H1 (cell line): ENCODE results near the gene DFFA. TPM values are rescaled to one million over a fixed set of nuclear protein-coding genes. Genes with fewer than 3 reads are reported as not detected.

Experiments
- CTCF ChIA-PET: fragments of 300-600 bp; sonication (Branson Sonifier 250); formaldehyde crosslinking; loops from one replicate; lab custom pipeline; 2021; ENCODE audit not compliant: partially characterized antibody; lab: Charles Lee
- POLR2A ChIA-PET: fragments of 300-600 bp; sonication (Branson Sonifier 250); formaldehyde crosslinking; loops from one replicate; lab custom pipeline; 2021; ENCODE audit warnings: inconsistent platforms; ENCODE audit not compliant: partially characterized antibody; lab: Charles Lee
- DNase-seq, 2 experiments: peaks; one replicate each; pipeline versions ENCODE4 v3.0.0 to v3.0.0-alpha.2; 2010 to 2022; ENCODE audit warnings: low spot score in 2 of 2, low read depth in 1 of 2, mixed read lengths in 1 of 2
- FAIRE-seq: peaks from 2 replicates; lab custom pipeline; 2011; peaks lifted over from hg19 to GRCh38; lab: Jason Lieb, UNC
- H2AFZ ChIP-seq: 2 replicates; pipeline ENCODE4 v1.8.1; 2012; ENCODE audit warnings: low read length, inconsistent platforms
- H2AK5ac ChIP-seq: 2 replicates; pipeline ENCODE4 v1.6.1; 2013; ENCODE audit warnings: low read depth, low read length
- H2BK120ac ChIP-seq: replicated peaks from 2 replicates; pipeline ENCODE3; 2013; ENCODE audit warnings: low read depth, low read length, inconsistent platforms
- H2BK12ac ChIP-seq: 2 replicates; pipeline ENCODE4 v1.6.1; 2013; ENCODE audit warnings: low read depth, low read length
- H2BK15ac ChIP-seq: 2 replicates; pipeline ENCODE4 v1.6.1; 2013; ENCODE audit warnings: low read length
- H2BK20ac ChIP-seq: 2 replicates; pipeline ENCODE4 v1.6.1; 2013; ENCODE audit warnings: low read length
- H2BK5ac ChIP-seq: 2 replicates; pipeline ENCODE4 v1.6.1; 2013; ENCODE audit warnings: low read depth, low read length
- H3K14ac ChIP-seq: 2 replicates; pipeline ENCODE4 v1.6.1; 2013; ENCODE audit warnings: inconsistent platforms; ENCODE audit not compliant: insufficient read length
- H3K18ac ChIP-seq: 2 replicates; pipeline ENCODE4 v1.6.1; 2013; ENCODE audit warnings: low read length; ENCODE audit errors: extremely low read depth
- H3K23ac ChIP-seq: 2 replicates; pipeline ENCODE4 v1.6.1; 2013; ENCODE audit warnings: inconsistent platforms; ENCODE audit not compliant: insufficient read length
- H3K23me2 ChIP-seq: 2 replicates; pipeline ENCODE4 v1.6.1; 2013; ENCODE audit warnings: low read depth, low read length
- H3K27ac ChIP-seq: 2 replicates; pipeline ENCODE4 v1.6.1; 2011; ENCODE audit warnings: low read depth, low read length, inconsistent platforms
- H3K27me3 ChIP-seq, 4 experiments: replicated peaks in 1 of 4; 1 replicate in 1 of 4; 2 replicates in 3 of 4; pipeline versions ENCODE4 v1.6.1 to v1.8.1; 2011 to 2013; ENCODE audit warnings: low read length in 3 of 4, mild to moderate bottlenecking in 3 of 4, inconsistent platforms in 2 of 4, mixed read lengths in 2 of 4, moderate library complexity in 1 of 4; ENCODE audit not compliant: control insufficient read depth in 3 of 4, insufficient read depth in 3 of 4; ENCODE audit errors: extremely low read depth in 1 of 4
- H3K36me3 ChIP-seq, 4 experiments: 2 replicates each; pipeline versions ENCODE4 v1.6.1 to v1.8.1; 2011 to 2013; ENCODE audit warnings: mild to moderate bottlenecking in 4 of 4, low read length in 3 of 4, moderate library complexity in 2 of 4, control low read depth in 1 of 4, inconsistent platforms in 1 of 4; ENCODE audit not compliant: insufficient read depth in 4 of 4, control insufficient read depth in 2 of 4
- H3K4ac ChIP-seq: replicated peaks from 2 replicates; pipeline ENCODE3; 2013; ENCODE audit warnings: low read length, low read depth, mixed read lengths, inconsistent platforms; ENCODE audit not compliant: insufficient read length
- H3K4me1 ChIP-seq, 4 experiments: replicated peaks in 1 of 4; 1 replicate in 1 of 4; 2 replicates in 3 of 4; pipeline versions ENCODE4 v1.6.1 to v1.8.1; 2011 to 2013; ENCODE audit warnings: low read length in 3 of 4, inconsistent platforms in 2 of 4, mixed read lengths in 1 of 4; ENCODE audit not compliant: insufficient read depth in 4 of 4, control insufficient read depth in 3 of 4
- H3K4me2 ChIP-seq, 2 experiments: 2 replicates each; pipeline versions ENCODE4 v1.6.1 to v1.8.1; 2011 to 2013; ENCODE audit warnings: low read depth in 2 of 2, low read length in 2 of 2, control low read depth in 1 of 2, inconsistent platforms in 1 of 2, mild to moderate bottlenecking in 1 of 2; ENCODE audit not compliant: insufficient read depth in 1 of 2
- H3K4me3 ChIP-seq, 4 experiments: fragments of 200-600, 300-600 bp in 1 of 4; sonication (generic), shearing (Covaris generic), sonication (Bioruptor Twin) in 1 of 4; 2 replicates each; pipeline versions ENCODE4 v1.5.1 to v1.8.1; 2011 to 2016; ENCODE audit warnings: low read length in 4 of 4, low read depth in 3 of 4, control low read depth in 2 of 4, inconsistent platforms in 2 of 4, mild to moderate bottlenecking in 2 of 4, mixed read lengths in 1 of 4, moderate library complexity in 1 of 4; ENCODE audit not compliant: insufficient read depth in 2 of 4; ENCODE audit errors: extremely low read depth in 1 of 4
- H3K56ac ChIP-seq: replicated peaks from 2 replicates; pipeline ENCODE3; 2013; ENCODE audit warnings: low read depth, mild to moderate bottlenecking, mixed read lengths, low read length, inconsistent platforms; ENCODE audit not compliant: insufficient read length
- H3K79me1 ChIP-seq: 2 replicates; pipeline ENCODE4 v1.6.1; 2013; ENCODE audit warnings: low read depth, low read length, control low read depth
- H3K79me2 ChIP-seq, 2 experiments: 2 replicates each; pipeline versions ENCODE4 v1.6.1 to v1.8.1; 2012 to 2013; ENCODE audit warnings: low read length in 2 of 2, mild to moderate bottlenecking in 2 of 2, inconsistent platforms in 1 of 2; ENCODE audit not compliant: insufficient read depth in 2 of 2, control insufficient read depth in 1 of 2
- H3K9ac ChIP-seq, 4 experiments: replicated peaks in 1 of 4; 1 replicate in 1 of 4; 2 replicates in 3 of 4; pipeline versions ENCODE4 v1.6.1 to v1.8.1; 2011 to 2013; ENCODE audit warnings: low read depth in 3 of 4, low read length in 3 of 4, control low read depth in 2 of 4, mild to moderate bottlenecking in 2 of 4, moderate library complexity in 2 of 4, inconsistent platforms in 1 of 4; ENCODE audit errors: extremely low read depth in 1 of 4
- H3K9me3 ChIP-seq, 2 experiments: 2 replicates each; pipeline versions ENCODE4 v1.6.1 to v1.8.1; 2012 to 2013; ENCODE audit warnings: mild to moderate bottlenecking in 2 of 2, moderate library complexity in 2 of 2, control low read depth in 1 of 2, inconsistent platforms in 1 of 2, low read depth in 1 of 2, low read length in 1 of 2, mixed read lengths in 1 of 2; ENCODE audit not compliant: insufficient read depth in 2 of 2
- H4K20me1 ChIP-seq, 2 experiments: replicated peaks in 1 of 2; 2 replicates each; pipeline versions ENCODE3 to v1.8.1; 2011 to 2013; ENCODE audit warnings: inconsistent platforms in 2 of 2, low read length in 2 of 2, mild to moderate bottlenecking in 1 of 2; ENCODE audit not compliant: insufficient read depth in 2 of 2, control insufficient read depth in 1 of 2
- H4K5ac ChIP-seq: 2 replicates; pipeline ENCODE4 v1.6.1; 2013; ENCODE audit warnings: low read length, low read depth, mixed read lengths, inconsistent platforms; ENCODE audit not compliant: insufficient read length
- H4K8ac ChIP-seq: 2 replicates; pipeline ENCODE4 v1.8.0; 2013; ENCODE audit warnings: mild to moderate bottlenecking, moderate library complexity, low read length, inconsistent platforms; ENCODE audit not compliant: insufficient read depth; ENCODE audit errors: extremely low read depth
- H4K91ac ChIP-seq: replicated peaks from 2 replicates; pipeline ENCODE3; 2013; ENCODE audit warnings: low read length, mixed read lengths, inconsistent platforms; ENCODE audit not compliant: insufficient read length
- EGR1 ChIP-seq: IDR thresholded peaks from 2 replicates; pipeline ENCODE4 v1.6.1; 2011; ENCODE audit warnings: low read depth, low read length, borderline replicate concordance
- GTF2F1 ChIP-seq: IDR thresholded peaks from 2 replicates; pipeline ENCODE4 v1.6.1; 2012; ENCODE audit warnings: low read depth, low read length, improper control_type of control experiment, borderline replicate concordance
- HDAC6 ChIP-seq: IDR thresholded peaks from one replicate; pipeline ENCODE4 v1.7.1; 2012; ENCODE audit warnings: low read depth, mild to moderate bottlenecking, inconsistent platforms, low read length, moderate library complexity
- POLR2A ChIP-seq, 2 experiments: IDR thresholded peaks; 1 replicate in 1 of 2; 2 replicates in 1 of 2; pipeline ENCODE4 v1.6.1; 2011; ENCODE audit warnings: low read depth in 2 of 2, low read length in 2 of 2, mild to moderate bottlenecking in 2 of 2; ENCODE audit errors: control extremely low read depth in 1 of 2
- RNF2 ChIP-seq: fragments of 200-900, 300-1000 bp; sonication (generic); IDR thresholded peaks from 2 replicates; pipeline ENCODE4 v1.7.1; 2016; ENCODE audit warnings: borderline replicate concordance, low read depth, mild to moderate bottlenecking, antibody characterized with exemption, low read length; ENCODE audit not compliant: poor library complexity, severe bottlenecking; ENCODE audit errors: missing control alignments
- SP1 ChIP-seq: IDR thresholded peaks from 2 replicates; pipeline ENCODE4 v1.6.1; 2011; ENCODE audit warnings: low read depth, low read length
- TAF7 ChIP-seq: optimal IDR thresholded peaks from 2 replicates; pipeline ENCODE3; 2011; ENCODE audit warnings: low read depth, mild to moderate bottlenecking, inconsistent platforms, low read length, moderate library complexity, borderline replicate concordance
- TEAD4 ChIP-seq: IDR thresholded peaks from 2 replicates; pipeline ENCODE4 v1.6.1; 2012; ENCODE audit warnings: low read depth, low read length, inconsistent platforms, mixed read lengths
- WGBS, 2 experiments: shearing (Covaris generic) in 1 of 2; methylation state at CpG; one replicate each; pipeline versions ENCODE4 v1.1.6 to v1.1.7; 2013 to 2015; ENCODE audit warnings: low lambda C conversion rate in 2 of 2, mixed read lengths in 2 of 2, inconsistent platforms in 1 of 2, low coverage in 1 of 2, missing lambda C conversion rate in 1 of 2; ENCODE audit not compliant: insufficient replicate concordance in 2 of 2, insufficient coverage in 1 of 2, insufficient read length in 1 of 2; ENCODE audit errors: extremely low coverage in 1 of 2, missing lambda C conversion rate in 1 of 2; 5-methylcytosine and 5-hydroxymethylcytosine counted together
- polyA plus RNA-seq, 7 experiments: library from polyadenylated mRNA; depleted of rRNA in 3 of 7; stranded (reverse) in 5 of 7; unstranded in 2 of 7; fragments of >200 nt in 5 of 7; fragments of 200-250 nt in 2 of 7; gene quantifications; 1 replicate in 5 of 7; 2 replicates in 1 of 7; 4 replicates in 1 of 7; pipeline versions ENCODE4 v1.2.1 to v1.2.3, GENCODE V29; 2011 to 2013; ENCODE audit warnings: missing spikeins in 2 of 7, mixed read lengths in 2 of 7
- total RNA-seq: library from RNA; stranded (reverse); fragmentation: NEBNext Ultra II Directional; extraction: Animal tissue kit (Norgen Biotek cat#: 25700); gene quantifications from 2 replicates; pipeline ENCODE4 v1.2.1, GENCODE V29; 2021
- TF ChIP-seq, protein P1 (sequence below), 3 experiments: IDR thresholded peaks; 1 replicate in 2 of 3; 2 replicates in 1 of 3; pipeline versions ENCODE4 v1.5.1 to v1.6.1; 2011; ENCODE audit warnings: low read length in 3 of 3, mild to moderate bottlenecking in 3 of 3, inconsistent platforms in 2 of 3, low read depth in 1 of 3, moderate library complexity in 1 of 3; ENCODE audit not compliant: insufficient read depth in 1 of 3; ENCODE audit errors: control extremely low read depth in 1 of 3

The DFFA gene
- total and polyA plus RNA-seq, 2 of the 8 experiments (the other 6 are each of a cell fraction or from before 2014, with no cell fraction given), result 34.3 to 79.9 TPM

DNA sequence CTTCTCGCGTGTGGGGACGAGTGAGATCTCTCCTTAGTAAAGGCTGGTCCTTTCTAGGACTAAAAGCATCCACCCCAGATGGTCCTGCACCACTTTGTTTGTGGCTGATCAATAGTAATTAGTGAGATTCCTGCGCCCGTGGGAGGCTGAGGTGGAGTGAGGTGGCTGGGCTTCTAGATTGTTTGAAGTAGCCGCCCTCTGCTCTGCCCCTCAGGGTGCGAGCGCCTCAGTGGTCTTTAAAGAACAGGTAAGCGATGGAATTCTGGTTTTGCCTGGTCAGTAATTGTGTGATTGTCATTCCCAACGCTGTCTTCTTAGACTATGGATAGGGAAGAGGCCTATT, 23.1 kb upstream of the DFFA start:
- no peak overlapping the region for H2AK5ac ChIP-seq
- H3K23me2 ChIP-seq, result no peaks in the 10 kb centered on the region
- no peak overlapping the region for H4K91ac ChIP-seq
- no peak overlapping the region for H2BK5ac ChIP-seq
- DNase-seq, result no peak
- no peak overlapping the region for H3K23ac ChIP-seq
- H3K4me3 ChIP-seq, result no peak overlapping the region
- peaks cover 0 to 36% of the 10 kb centered on the region in 2 experiments; a peak in 2 of 4 replicates for H3K79me2 ChIP-seq
- no peak overlapping the region for H3K14ac ChIP-seq
- H3K9me3 ChIP-seq, result no peaks in the 10 kb centered on the region
- no peak overlapping the region for H2BK15ac ChIP-seq
- H3K4me2 ChIP-seq, result no peak overlapping the region
- no peak overlapping the region for H2AFZ ChIP-seq
- H4K20me1 ChIP-seq, result peaks cover 4 to 7% of the 10 kb centered on the region in 2 experiments
- H3K9ac ChIP-seq, result no peak overlapping the region
- H4K8ac ChIP-seq, result no peak overlapping the region
- H3K18ac ChIP-seq, result no peak overlapping the region
- no peak overlapping the region for H2BK20ac ChIP-seq
- no peaks in the 10 kb centered on the region for H3K27me3 ChIP-seq
- H4K5ac ChIP-seq, result no peak overlapping the region
- H2BK12ac ChIP-seq, result no peak overlapping the region
- H2BK120ac ChIP-seq, result no peak overlapping the region
- H3K4ac ChIP-seq, result no peak overlapping the region
- H3K79me1 ChIP-seq, result peaks cover 6% of the 10 kb centered on the region; the same call in 1 of the 2 replicates
- no peak for FAIRE-seq
- no peak overlapping the region for H3K56ac ChIP-seq
- POLR2A ChIA-PET, result interaction anchor here (2.3 kb wide), 1 partner anchor 21 kb away, joined by 8 read pairs; the partner anchor contains the start of gene PEX14
- peaks cover 0 to 4% (median 0%) of the 10 kb centered on the region in 4 experiments; a peak in 1 of 8 replicates for H3K36me3 ChIP-seq
- CTCF ChIA-PET, result interaction anchor here (0.7 to 8.5 kb wide), 12 partner anchors 10 to 709 kb away, joined by 3 to 132 read pairs (median 8); partner anchors contain the start of gene CENPS
- H3K4me1 ChIP-seq, result peaks cover 0 to 6% (median 3%) of the 10 kb centered on the region in 4 experiments; a peak in 4 of 7 replicates
- no peak overlapping the region for H3K27ac ChIP-seq
- 93% methylated on average over 10 of the region's 10 CpGs; no CpG with 5 or more reads in 1 of the 2 experiments for WGBS, 2 experiments
- TF ChIP-seq TEAD4, result no peak
- no peak for TF ChIP-seq HDAC6
- TF ChIP-seq SP1, result no peak
- no peak for TF ChIP-seq TAF7
- no peak for TF ChIP-seq EGR1
- TF ChIP-seq GTF2F1, result no peak
- no peak for TF ChIP-seq RNF2
- no peak for TF ChIP-seq POLR2A (IDR thresholded peaks at IDR 0.05; ENCODE audit: control extremely low read depth in 1 of 2, low read depth in 2 of 2, low read length in 2 of 2)
- TF ChIP-seq, protein P1, sequence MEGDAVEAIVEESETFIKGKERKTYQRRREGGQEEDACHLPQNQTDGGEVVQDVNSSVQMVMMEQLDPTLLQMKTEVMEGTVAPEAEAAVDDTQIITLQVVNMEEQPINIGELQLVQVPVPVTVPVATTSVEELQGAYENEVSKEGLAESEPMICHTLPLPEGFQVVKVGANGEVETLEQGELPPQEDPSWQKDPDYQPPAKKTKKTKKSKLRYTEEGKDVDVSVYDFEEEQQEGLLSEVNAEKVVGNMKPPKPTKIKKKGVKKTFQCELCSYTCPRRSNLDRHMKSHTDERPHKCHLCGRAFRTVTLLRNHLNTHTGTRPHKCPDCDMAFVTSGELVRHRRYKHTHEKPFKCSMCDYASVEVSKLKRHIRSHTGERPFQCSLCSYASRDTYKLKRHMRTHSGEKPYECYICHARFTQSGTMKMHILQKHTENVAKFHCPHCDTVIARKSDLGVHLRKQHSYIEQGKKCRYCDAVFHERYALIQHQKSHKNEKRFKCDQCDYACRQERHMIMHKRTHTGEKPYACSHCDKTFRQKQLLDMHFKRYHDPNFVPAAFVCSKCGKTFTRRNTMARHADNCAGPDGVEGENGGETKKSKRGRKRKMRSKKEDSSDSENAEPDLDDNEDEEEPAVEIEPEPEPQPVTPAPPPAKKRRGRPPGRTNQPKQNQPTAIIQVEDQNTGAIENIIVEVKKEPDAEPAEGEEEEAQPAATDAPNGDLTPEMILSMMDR (IDR thresholded peaks at IDR 0.05; ENCODE audit: control extremely low read depth in 1 of 3, insufficient read depth in 1 of 3, low read depth in 1 of 3, low read length in 3 of 3), result no peak
